Panc1 (cell line): Measurements from ENCODE around the gene FOXK2. TPM values are rescaled to one million over a fixed set of nuclear protein-coding genes. Genes with fewer than 3 reads are reported as not detected.

ENCODE experiments used
- ATAC-seq: fragments of 200-7000 bp; cut with Tn5 transposase; 2 replicates; pipeline ENCODE4 v1.9.1; 2020; ENCODE audit warnings: mild to moderate bottlenecking, moderate library complexity
- BruUV-seq: library from RNA; stranded (reverse); fragments of 400-500 nt; replicated peaks from 2 replicates; lab custom pipeline; 2021; lab: Mats Ljungman, UMichigan
- CTCF ChIA-PET: fragments of 300-600 bp; sonication (Branson Sonifier 250); formaldehyde crosslinking; loops from one replicate; lab custom pipeline; 2022; ENCODE audit warnings: antibody characterized with exemption; lab: Charles Lee
- POLR2A ChIA-PET: fragments of 300-600 bp; sonication (Branson Sonifier 250); formaldehyde crosslinking; loops from one replicate; lab custom pipeline; 2022; ENCODE audit warnings: antibody characterized with exemption; lab: Charles Lee
- DNase-seq: peaks from one replicate; pipeline ENCODE4 v3.0.0-alpha.2; 2010; ENCODE audit warnings: low read depth, low spot score
- H3K27ac ChIP-seq: 2 replicates; pipeline ENCODE4 v1.5.1; 2011; ENCODE audit warnings: mild to moderate bottlenecking, low read length, inconsistent platforms
- H3K27me3 ChIP-seq: fragments of 200-500 bp; sonication (Bioruptor generic); 2 replicates; pipeline ENCODE4 v1.6.0; 2014; ENCODE audit warnings: low read length, inconsistent platforms; ENCODE audit not compliant: control insufficient read depth, insufficient read depth
- H3K36me3 ChIP-seq: fragments of 200-500 bp; sonication (Bioruptor generic); 2 replicates; pipeline ENCODE4 v1.5.1; 2014; ENCODE audit warnings: inconsistent platforms, mild to moderate bottlenecking, low read length, moderate library complexity; ENCODE audit not compliant: control insufficient read depth, insufficient read depth
- H3K4me1 ChIP-seq: 2 replicates; pipeline ENCODE4 v1.5.1; 2011; ENCODE audit warnings: inconsistent platforms, mild to moderate bottlenecking, low read length, moderate library complexity; ENCODE audit not compliant: control insufficient read depth, insufficient read depth
- H3K4me3 ChIP-seq, 2 experiments: 2 replicates each; pipeline ENCODE4 v1.5.1; 2011 to 2012; ENCODE audit warnings: low read depth in 2 of 2, low read length in 2 of 2, mild to moderate bottlenecking in 2 of 2, inconsistent platforms in 1 of 2, moderate library complexity in 1 of 2
- H3K9me3 ChIP-seq: fragments of 200-500 bp; sonication (Bioruptor generic); 2 replicates; pipeline ENCODE4 v1.5.1; 2014; ENCODE audit warnings: low read depth, mild to moderate bottlenecking, inconsistent platforms, low read length, moderate library complexity; ENCODE audit not compliant: control insufficient read depth, insufficient read depth
- POLR2AphosphoS5 ChIP-seq: IDR thresholded peaks from 2 replicates; pipeline ENCODE4 v1.6.1; 2012; ENCODE audit warnings: mild to moderate bottlenecking, low read depth, low read length, moderate library complexity
- SIN3A ChIP-seq: IDR thresholded peaks from 2 replicates; pipeline ENCODE4 v1.6.1; 2012; ENCODE audit warnings: low read depth, mild to moderate bottlenecking, low read length, moderate library complexity, borderline replicate concordance; ENCODE audit not compliant: insufficient read depth
- TCF7L2 ChIP-seq: IDR thresholded peaks from 2 replicates; pipeline ENCODE4 v1.6.1; 2011; ENCODE audit warnings: mild to moderate bottlenecking, low read depth, low read length, inconsistent platforms
- in situ Hi-C: cut with HindIII; loops from 2 replicates; pipeline ENCODE4 v1.10.0; 2016; ENCODE audit warnings: low sequenced_read_pairs, low pct_unique_long_range_greater_than_20kb
- intact Hi-C: fragments of 100-400 bp; cut with micrococcal nuclease; formaldehyde crosslinking; loops from one replicate; pipeline ENCODE4 v1.10.0; 2022; ENCODE audit not compliant: unreplicated experiment
- total RNA-seq: library from RNA; stranded (reverse); gene quantifications from one replicate; pipeline ENCODE4 v1.2.1, GENCODE V29; 2021; ENCODE audit not compliant: unreplicated experiment
- TF ChIP-seq, protein P1 (sequence below), 2 experiments: IDR thresholded peaks; 2 replicates each; pipeline ENCODE4 v1.6.1; 2011 to 2012; ENCODE audit warnings: low read depth in 2 of 2, control low read depth in 1 of 2, low read length in 1 of 2, mild to moderate bottlenecking in 1 of 2, moderate library complexity in 1 of 2; ENCODE audit not compliant: insufficient read depth in 1 of 2
- TF ChIP-seq, protein P2 (sequence below): fragments of 450-650 bp; IDR thresholded peaks from 2 replicates; pipeline ENCODE4 v1.5.1; 2017; ENCODE audit warnings: mild to moderate bottlenecking

FOXK2 gene
- total RNA-seq, 1 experiment from 2014 or later, result 143 TPM

DNA sequence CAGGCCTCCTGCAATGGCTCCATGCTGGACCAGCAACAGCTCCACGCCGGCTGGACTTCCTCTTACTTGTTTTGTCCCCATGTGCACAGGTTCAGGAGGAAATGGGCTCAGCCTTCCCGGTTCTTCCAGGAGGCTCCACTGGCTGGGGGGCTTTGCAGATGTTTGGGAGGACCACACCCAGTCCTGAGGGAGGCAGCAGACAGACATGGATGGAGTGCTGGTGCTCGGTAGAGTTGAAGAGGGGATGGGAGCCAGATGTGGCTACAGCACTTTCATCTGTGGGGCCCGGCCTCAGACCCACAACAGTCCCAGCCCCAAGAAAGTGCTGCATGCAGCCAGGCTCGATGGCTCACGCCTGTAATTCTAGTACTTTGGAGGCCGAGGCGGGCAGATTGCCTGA is 39.2 kb upstream of the FOXK2 start:
- ATAC-seq (no peak), DNase-seq (no peak)
- BruUV-seq, result no TSS peak
- Histone ChIP-seq H3K4me1 (no peaks in the 10 kb centered on the region), H3K9me3 (no peaks in the 10 kb centered on the region), H3K36me3 (no peaks in the 10 kb centered on the region), H3K27me3 (no peaks in the 10 kb centered on the region), H3K4me3 (no peak overlapping the region), H3K27ac (no peak overlapping the region)
- ChIA-PET CTCF (no interaction called here), POLR2A (no interaction called here)
- in situ Hi-C loops, result no loop called here
- intact Hi-C loops, result no loop called here
- TF ChIP-seq POLR2AphosphoS5, result no peak
- TF ChIP-seq, protein P1, sequence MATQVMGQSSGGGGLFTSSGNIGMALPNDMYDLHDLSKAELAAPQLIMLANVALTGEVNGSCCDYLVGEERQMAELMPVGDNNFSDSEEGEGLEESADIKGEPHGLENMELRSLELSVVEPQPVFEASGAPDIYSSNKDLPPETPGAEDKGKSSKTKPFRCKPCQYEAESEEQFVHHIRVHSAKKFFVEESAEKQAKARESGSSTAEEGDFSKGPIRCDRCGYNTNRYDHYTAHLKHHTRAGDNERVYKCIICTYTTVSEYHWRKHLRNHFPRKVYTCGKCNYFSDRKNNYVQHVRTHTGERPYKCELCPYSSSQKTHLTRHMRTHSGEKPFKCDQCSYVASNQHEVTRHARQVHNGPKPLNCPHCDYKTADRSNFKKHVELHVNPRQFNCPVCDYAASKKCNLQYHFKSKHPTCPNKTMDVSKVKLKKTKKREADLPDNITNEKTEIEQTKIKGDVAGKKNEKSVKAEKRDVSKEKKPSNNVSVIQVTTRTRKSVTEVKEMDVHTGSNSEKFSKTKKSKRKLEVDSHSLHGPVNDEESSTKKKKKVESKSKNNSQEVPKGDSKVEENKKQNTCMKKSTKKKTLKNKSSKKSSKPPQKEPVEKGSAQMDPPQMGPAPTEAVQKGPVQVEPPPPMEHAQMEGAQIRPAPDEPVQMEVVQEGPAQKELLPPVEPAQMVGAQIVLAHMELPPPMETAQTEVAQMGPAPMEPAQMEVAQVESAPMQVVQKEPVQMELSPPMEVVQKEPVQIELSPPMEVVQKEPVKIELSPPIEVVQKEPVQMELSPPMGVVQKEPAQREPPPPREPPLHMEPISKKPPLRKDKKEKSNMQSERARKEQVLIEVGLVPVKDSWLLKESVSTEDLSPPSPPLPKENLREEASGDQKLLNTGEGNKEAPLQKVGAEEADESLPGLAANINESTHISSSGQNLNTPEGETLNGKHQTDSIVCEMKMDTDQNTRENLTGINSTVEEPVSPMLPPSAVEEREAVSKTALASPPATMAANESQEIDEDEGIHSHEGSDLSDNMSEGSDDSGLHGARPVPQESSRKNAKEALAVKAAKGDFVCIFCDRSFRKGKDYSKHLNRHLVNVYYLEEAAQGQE (IDR thresholded peaks at IDR 0.05; ENCODE audit: insufficient read depth in 1 of 2, low read depth in 2 of 2, low read length in 1 of 2), result no peak
- no peak for TF ChIP-seq TCF7L2
- TF ChIP-seq, protein P2, sequence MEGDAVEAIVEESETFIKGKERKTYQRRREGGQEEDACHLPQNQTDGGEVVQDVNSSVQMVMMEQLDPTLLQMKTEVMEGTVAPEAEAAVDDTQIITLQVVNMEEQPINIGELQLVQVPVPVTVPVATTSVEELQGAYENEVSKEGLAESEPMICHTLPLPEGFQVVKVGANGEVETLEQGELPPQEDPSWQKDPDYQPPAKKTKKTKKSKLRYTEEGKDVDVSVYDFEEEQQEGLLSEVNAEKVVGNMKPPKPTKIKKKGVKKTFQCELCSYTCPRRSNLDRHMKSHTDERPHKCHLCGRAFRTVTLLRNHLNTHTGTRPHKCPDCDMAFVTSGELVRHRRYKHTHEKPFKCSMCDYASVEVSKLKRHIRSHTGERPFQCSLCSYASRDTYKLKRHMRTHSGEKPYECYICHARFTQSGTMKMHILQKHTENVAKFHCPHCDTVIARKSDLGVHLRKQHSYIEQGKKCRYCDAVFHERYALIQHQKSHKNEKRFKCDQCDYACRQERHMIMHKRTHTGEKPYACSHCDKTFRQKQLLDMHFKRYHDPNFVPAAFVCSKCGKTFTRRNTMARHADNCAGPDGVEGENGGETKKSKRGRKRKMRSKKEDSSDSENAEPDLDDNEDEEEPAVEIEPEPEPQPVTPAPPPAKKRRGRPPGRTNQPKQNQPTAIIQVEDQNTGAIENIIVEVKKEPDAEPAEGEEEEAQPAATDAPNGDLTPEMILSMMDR, result no peak
- TF ChIP-seq SIN3A, result no peak

DNA sequence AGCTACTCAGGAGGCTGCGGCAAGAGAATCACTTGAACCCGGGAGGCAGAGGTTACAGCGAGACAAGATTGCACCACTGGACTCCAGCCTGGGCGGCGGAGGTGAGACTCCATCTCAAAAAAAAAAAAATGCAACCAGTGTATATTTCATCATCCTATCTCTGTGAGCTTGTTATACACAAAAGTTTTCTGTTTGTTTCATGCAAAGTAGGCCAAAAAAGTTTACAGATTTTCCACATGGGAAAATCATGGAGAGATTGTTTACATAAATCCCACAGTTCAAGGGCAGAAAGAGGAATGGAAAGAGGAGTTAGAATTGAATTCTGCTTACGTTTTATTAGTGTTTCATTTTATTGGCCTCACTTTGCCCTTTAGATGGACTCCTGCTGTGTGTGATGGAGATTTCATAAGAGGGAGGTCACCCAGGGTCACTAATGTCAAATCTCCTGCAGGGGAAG is 36.3 kb upstream of the FOXK2 start:
- Histone ChIP-seq H3K4me3 (no peak overlapping the region), H3K27ac (no peak overlapping the region), H3K27me3 (no peaks in the 10 kb centered on the region), H3K9me3 (no peaks in the 10 kb centered on the region), H3K36me3 (no peaks in the 10 kb centered on the region), H3K4me1 (no peaks in the 10 kb centered on the region)
- ATAC-seq, result no peak
- DNase-seq, result no peak
- TF ChIP-seq TCF7L2 (no peak), SIN3A (no peak), POLR2AphosphoS5 (no peak)
- TF ChIP-seq, protein P1 (IDR thresholded peaks at IDR 0.05; ENCODE audit: insufficient read depth in 1 of 2, low read depth in 2 of 2, low read length in 1 of 2), result no peak
- TF ChIP-seq, protein P2, result no peak
- in situ Hi-C loops (no loop called here), intact Hi-C loops (no loop called here)
- no TSS peak for BruUV-seq
- ChIA-PET POLR2A (interaction anchor here (0.6 kb wide), 1 partner anchor 50 kb away, joined by 6 read pairs; no protein-coding TSS in a partner anchor), CTCF (interaction anchor here (0.6 kb wide), 1 partner anchor 11 kb away, joined by 3 read pairs; no protein-coding TSS in a partner anchor)
